Measurements from ENCODE around the gene TFCP2L1. TPM values are rescaled to one million over a fixed set of nuclear protein-coding genes. Genes with fewer than 3 reads are reported as not detected.

TFCP2L1 gene
- total RNA-seq, 2 experiments from 2014 or later, result 0.06 to 0.14 TPM

GRCh38 chr2:121193185-121193584 is 91.8 kb downstream of the TFCP2L1 start:
- CTCF ChIA-PET, result no interaction called here
- Mint-ChIP-seq H3K4me1 (peaks cover 5% of the 10 kb centered on the region), H3K9me3 (ENCODE audit: low read depth) (no peaks in the 10 kb centered on the region), H3K27me3 (no peaks in the 10 kb centered on the region), H3K36me3 (no peaks in the 10 kb centered on the region), H3K27ac (no peak overlapping the region), H3K4me3 (no peak overlapping the region)
- DNase-seq (no peak), ATAC-seq (no peak)

GRCh38 chr2:121192576-121192975 is 92.4 kb downstream of the TFCP2L1 start:
- Mint-ChIP-seq H3K36me3 (no peaks in the 10 kb centered on the region), H3K4me3 (no peak overlapping the region), H3K27me3 (no peaks in the 10 kb centered on the region), H3K9me3 (ENCODE audit: low read depth) (no peaks in the 10 kb centered on the region), H3K27ac (no peak overlapping the region), H3K4me1 (peaks cover 5% of the 10 kb centered on the region)
- ATAC-seq (no peak), DNase-seq (no peak)
- CTCF ChIA-PET, result no interaction called here

GRCh38 chr2:121191191-121192170 is 93.5 kb downstream of the TFCP2L1 start:
- Mint-ChIP-seq H3K4me1 (peaks cover 5% of the 10 kb centered on the region), H3K27me3 (no peaks in the 10 kb centered on the region), H3K9me3 (ENCODE audit: low read depth) (no peaks in the 10 kb centered on the region), H3K27ac (no peak overlapping the region), H3K4me3 (no peak overlapping the region), H3K36me3 (no peaks in the 10 kb centered on the region)
- ATAC-seq (no peak), DNase-seq (no peak)
- CTCF ChIA-PET, result no interaction called here

DNA sequence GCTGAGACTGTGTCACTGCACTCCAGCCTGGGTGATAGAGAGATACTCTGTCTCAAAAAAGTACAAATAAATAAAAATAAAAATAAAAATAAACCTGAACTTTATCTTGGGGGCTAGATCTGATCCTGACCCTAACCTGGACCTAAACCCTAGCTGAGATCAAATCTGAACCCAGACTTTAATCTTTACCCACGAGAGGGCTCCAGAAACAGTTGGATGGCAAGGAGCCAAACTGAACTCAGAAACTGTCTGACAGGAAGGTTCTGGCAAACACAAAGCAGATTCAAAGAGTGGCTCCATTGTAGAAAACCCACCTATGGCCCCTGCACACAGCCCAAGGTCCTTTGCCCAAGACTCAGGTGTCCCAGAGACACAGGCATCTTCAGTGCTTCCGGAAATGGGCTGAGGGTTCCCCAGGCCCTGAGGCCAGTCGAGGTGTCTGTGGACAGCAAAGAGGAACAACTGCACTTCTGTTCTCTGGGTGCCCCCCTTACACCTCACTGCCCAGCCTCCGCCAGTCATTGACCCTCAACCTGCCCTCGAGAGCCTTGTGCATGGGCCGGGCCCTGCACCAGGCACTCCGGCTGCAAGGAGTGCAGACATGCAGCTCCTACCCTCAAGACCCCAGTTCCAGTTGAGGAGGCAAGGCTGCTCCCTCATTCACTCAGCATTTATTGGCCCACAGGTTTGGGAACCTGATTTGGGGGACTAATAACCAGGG is 95.2 kb downstream of the TFCP2L1 start:
- Mint-ChIP-seq H3K4me3 (no peak overlapping the region), H3K27me3 (no peaks in the 10 kb centered on the region), H3K9me3 (ENCODE audit: low read depth) (no peaks in the 10 kb centered on the region), H3K4me1 (peaks cover 5% of the 10 kb centered on the region), H3K27ac (no peak overlapping the region), H3K36me3 (no peaks in the 10 kb centered on the region)
- CTCF ChIA-PET, result no interaction called here
- ATAC-seq (no peak), DNase-seq (no peak)

DNA sequence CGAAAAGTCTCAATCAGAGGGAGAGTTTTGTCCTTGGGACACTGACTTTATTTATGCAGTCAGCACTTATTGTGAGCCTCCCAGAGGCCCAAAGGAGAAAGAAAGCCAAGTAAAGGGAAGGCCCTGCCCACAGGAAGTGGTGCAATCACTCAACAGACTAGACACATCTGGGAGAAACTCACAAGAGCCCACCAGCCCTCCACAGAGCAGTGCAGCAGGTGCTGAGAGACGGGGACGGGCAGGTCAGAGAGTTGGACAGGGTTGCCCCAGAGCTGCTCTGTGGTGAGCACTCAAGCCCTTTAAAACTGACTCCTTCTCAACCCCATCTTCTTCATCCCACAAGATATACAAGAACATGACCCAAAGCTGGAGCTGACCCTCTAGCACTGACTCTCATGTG is 96.0 kb downstream of the TFCP2L1 start:
- ATAC-seq (no peak), DNase-seq (no peak)
- Mint-ChIP-seq H3K4me3 (no peak overlapping the region), H3K36me3 (no peaks in the 10 kb centered on the region), H3K27me3 (no peaks in the 10 kb centered on the region), H3K4me1 (peaks cover 5% of the 10 kb centered on the region), H3K27ac (no peak overlapping the region), H3K9me3 (ENCODE audit: low read depth) (no peaks in the 10 kb centered on the region)
- CTCF ChIA-PET, result no interaction called here

DNA sequence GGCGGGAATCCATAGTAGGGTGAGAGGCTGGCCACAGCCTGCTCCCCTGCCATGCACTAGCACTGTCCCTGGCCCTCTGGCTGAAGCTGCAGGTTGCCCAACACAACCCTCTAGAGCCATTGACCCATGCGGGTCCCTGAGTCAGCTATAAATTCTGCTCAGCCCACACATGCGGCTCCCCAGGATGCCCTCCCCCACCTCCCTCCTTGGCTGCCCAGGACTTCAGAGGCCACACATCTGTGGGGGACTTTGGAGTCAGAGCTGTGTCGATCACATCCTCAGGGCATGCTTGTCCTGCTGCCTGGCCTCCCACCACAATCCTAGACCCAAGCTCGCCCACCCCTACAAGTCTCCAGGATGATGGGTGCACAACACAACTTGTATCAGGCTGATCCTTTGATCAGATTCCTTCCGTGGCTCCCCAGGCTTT is 97.0 kb downstream of the TFCP2L1 start:
- peaks cover 5% of the 10 kb centered on the region for H3K4me1 Mint-ChIP-seq
- no peak overlapping the region for H3K4me3 Mint-ChIP-seq
- DNase-seq (no peak), ATAC-seq (no peak)
- no peaks in the 10 kb centered on the region for H3K27me3 Mint-ChIP-seq
- H3K9me3 Mint-ChIP-seq (ENCODE audit: low read depth), result no peaks in the 10 kb centered on the region
- no peak overlapping the region for H3K27ac Mint-ChIP-seq
- CTCF ChIA-PET, result no interaction called here
- H3K36me3 Mint-ChIP-seq, result no peaks in the 10 kb centered on the region

GRCh38 chr2:121187351-121187981 is 97.5 kb downstream of the TFCP2L1 start:
- no peak overlapping the region for H3K4me3 Mint-ChIP-seq
- peaks cover 5% of the 10 kb centered on the region for H3K4me1 Mint-ChIP-seq
- no peaks in the 10 kb centered on the region for H3K9me3 Mint-ChIP-seq (ENCODE audit: low read depth)
- no peaks in the 10 kb centered on the region for H3K36me3 Mint-ChIP-seq
- CTCF ChIA-PET, result no interaction called here
- H3K27ac Mint-ChIP-seq, result no peak overlapping the region
- ATAC-seq (no peak), DNase-seq (no peak)
- H3K27me3 Mint-ChIP-seq, result no peaks in the 10 kb centered on the region

- DNase-seq (no peak), ATAC-seq (no peak)
- CTCF ChIA-PET, result no interaction called here
- Mint-ChIP-seq H3K36me3 (no peaks in the 10 kb centered on the region), H3K27ac (no peak overlapping the region), H3K4me1 (peaks cover 5% of the 10 kb centered on the region), H3K4me3 (no peak overlapping the region), H3K9me3 (ENCODE audit: low read depth) (no peaks in the 10 kb centered on the region), H3K27me3 (no peaks in the 10 kb centered on the region)
Observed at GRCh38 chr2:121186261-121186660, 98.7 kb downstream of the TFCP2L1 start.

DNA sequence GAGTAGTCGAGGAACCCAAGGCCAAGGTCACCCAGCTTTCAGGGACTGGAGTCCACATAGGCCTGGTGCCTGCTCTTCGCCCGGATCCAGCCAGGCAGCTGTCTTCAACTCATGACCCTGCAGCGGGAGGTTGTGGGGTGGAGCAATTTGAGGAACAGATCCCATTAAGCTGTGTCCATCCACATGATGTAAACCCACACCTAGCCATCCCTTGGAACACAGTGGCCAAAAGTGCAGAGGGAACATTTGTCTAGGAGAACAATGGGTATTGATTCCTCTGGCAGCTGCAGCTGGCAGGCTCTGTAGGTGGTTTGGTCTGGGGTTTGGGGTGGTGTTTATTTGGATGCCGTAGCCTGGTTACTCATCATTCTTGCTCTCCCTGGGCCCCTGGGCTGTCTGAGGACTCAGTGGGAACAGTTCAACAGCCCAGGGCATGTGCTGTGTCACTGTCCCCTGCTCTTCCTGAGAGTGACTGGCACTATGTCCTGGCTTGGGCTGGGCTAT is 99.4 kb downstream of the TFCP2L1 start:
- H3K27me3 Mint-ChIP-seq, result peaks cover 4% of the 10 kb centered on the region
- CTCF ChIA-PET, result interaction anchor here (0.5 kb wide), 1 partner anchor 118 kb away, joined by 3 read pairs; no protein-coding TSS in a partner anchor
- no peaks in the 10 kb centered on the region for H3K36me3 Mint-ChIP-seq
- no peak for DNase-seq
- H3K4me1 Mint-ChIP-seq, result peaks cover 5% of the 10 kb centered on the region
- no peak overlapping the region for H3K4me3 Mint-ChIP-seq
- no peaks in the 10 kb centered on the region for H3K9me3 Mint-ChIP-seq (ENCODE audit: low read depth)
- no peak for ATAC-seq
- no peak overlapping the region for H3K27ac Mint-ChIP-seq

- H3K4me3 Mint-ChIP-seq, result no peak overlapping the region
- DNase-seq (no peak), ATAC-seq (no peak)
- H3K36me3 Mint-ChIP-seq, result no peaks in the 10 kb centered on the region
- CTCF ChIA-PET, result interaction anchor here (0.5 kb wide), 1 partner anchor 118 kb away, joined by 3 read pairs; no protein-coding TSS in a partner anchor
- peaks cover 4% of the 10 kb centered on the region for H3K27me3 Mint-ChIP-seq
- H3K4me1 Mint-ChIP-seq, result peaks cover 5% of the 10 kb centered on the region
- H3K9me3 Mint-ChIP-seq (ENCODE audit: low read depth), result no peaks in the 10 kb centered on the region
- H3K27ac Mint-ChIP-seq, result no peak overlapping the region
Observed at GRCh38 chr2:121185111-121185510, 99.9 kb downstream of the TFCP2L1 start.

DNA sequence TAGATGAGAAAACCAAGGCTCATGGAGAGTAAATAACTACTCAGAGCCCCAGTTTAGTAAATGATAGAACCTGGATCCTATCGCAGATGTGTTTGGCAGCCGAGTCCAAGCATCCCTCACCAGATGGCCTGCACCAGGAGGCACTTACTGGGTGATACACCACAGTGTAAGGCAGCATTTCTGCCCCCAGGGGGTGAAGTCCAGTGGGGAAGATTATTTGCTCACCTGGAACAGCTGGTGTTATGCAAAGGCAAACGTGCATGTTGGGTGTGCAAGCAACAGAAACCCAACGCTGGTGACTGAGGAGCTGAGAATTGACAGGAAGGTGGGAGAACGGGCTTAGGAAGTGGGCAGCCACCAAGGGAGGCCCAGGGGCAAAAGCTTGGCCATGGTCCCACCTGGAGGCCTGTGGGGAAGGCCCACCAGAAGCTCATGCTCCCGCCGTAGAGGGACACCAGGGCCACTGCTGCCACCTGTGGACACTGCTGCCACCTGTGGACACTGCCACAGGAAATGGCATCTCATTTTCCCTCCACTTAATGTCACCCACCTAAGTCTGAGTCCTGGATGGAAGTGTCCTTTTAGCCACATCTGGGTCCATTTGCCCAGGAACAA is 100.6 kb downstream of the TFCP2L1 start:
- Mint-ChIP-seq H3K4me1 (peaks cover 5% of the 10 kb centered on the region), H3K9me3 (ENCODE audit: low read depth) (no peaks in the 10 kb centered on the region), H3K27me3 (peaks cover 4% of the 10 kb centered on the region), H3K36me3 (no peaks in the 10 kb centered on the region), H3K27ac (no peak overlapping the region), H3K4me3 (no peak overlapping the region)
- CTCF ChIA-PET, result no interaction called here
- no peak for DNase-seq
- ATAC-seq, result no peak

DNA sequence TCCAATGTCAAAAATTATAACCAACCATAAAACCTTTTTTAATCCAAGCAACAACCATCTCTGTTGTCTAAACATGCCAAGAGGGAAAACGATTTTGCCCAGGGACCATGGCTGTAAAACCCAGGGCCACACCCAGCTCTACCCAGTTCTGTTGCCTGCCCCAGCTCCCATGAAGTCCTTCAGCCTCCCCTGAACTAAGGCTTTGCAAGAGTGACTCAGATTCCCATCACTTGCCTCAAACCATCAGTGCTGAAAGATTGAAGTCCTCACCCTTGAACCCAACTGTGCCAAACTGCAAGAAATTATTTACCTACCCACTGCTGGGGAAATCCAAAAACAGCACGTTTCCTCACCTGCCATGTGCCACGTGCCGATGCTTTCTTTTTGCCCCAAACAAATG is 102.5 kb downstream of the TFCP2L1 start:
- no peak overlapping the region for H3K27ac Mint-ChIP-seq
- peaks cover 4% of the 10 kb centered on the region for H3K27me3 Mint-ChIP-seq
- no peak for ATAC-seq
- no peak for DNase-seq
- no peaks in the 10 kb centered on the region for H3K36me3 Mint-ChIP-seq
- no peaks in the 10 kb centered on the region for H3K9me3 Mint-ChIP-seq (ENCODE audit: low read depth)
- H3K4me1 Mint-ChIP-seq, result no peaks in the 10 kb centered on the region
- no peak overlapping the region for H3K4me3 Mint-ChIP-seq
- CTCF ChIA-PET, result no interaction called here

DNA sequence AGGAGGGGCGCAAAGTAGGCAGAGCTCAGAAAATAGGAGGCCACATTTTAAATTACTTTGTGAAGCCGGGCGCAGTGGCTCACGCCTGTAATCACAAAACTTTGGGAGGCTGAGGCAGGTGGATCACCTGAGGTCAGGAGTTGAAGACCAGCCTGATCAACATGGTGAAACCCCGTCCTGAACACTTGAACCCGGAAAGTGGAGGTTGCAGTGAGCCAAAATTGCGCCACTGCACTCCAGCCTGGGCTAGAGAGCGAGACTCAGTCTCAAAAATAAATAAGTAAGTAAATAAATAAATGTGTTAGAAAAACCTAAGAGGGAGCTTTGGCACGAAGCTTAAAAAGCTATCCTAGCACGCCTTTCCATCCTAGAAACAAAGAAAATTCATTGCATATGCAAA is 105.5 kb downstream of the TFCP2L1 start:
- CTCF ChIA-PET, result no interaction called here
- ATAC-seq, result no peak
- H3K27ac Mint-ChIP-seq, result no peak overlapping the region

More for the DNA sequence above, 105.5 kb downstream of the TFCP2L1 start:
- no peak for DNase-seq
- H3K4me3 Mint-ChIP-seq, result no peak overlapping the region
- no peaks in the 10 kb centered on the region for H3K36me3 Mint-ChIP-seq
- no peaks in the 10 kb centered on the region for H3K4me1 Mint-ChIP-seq
- no peaks in the 10 kb centered on the region for H3K9me3 Mint-ChIP-seq (ENCODE audit: low read depth)
- peaks cover 4% of the 10 kb centered on the region for H3K27me3 Mint-ChIP-seq

All from activated CD8-positive, alpha-beta memory T cell treated with anti-CD3 and anti-CD28 coated beads, Interleukin-2, amount 10 ng/mL, durations not matched to agents 7 days and 5 days (primary cell).